GM23338 (cell line): ENCODE measurements around the gene SEMG1. TPM values are rescaled to one million over a fixed set of nuclear protein-coding genes. Genes with fewer than 3 reads are reported as not detected.

Source experiments
- ATAC-seq: fragments of 200-7000 bp; cut with Tn5 transposase; 3 replicates; pipeline ENCODE4 v1.9.1; 2020
- DNase-seq: peaks from one replicate; pipeline ENCODE4 v3.0.0-alpha.2; 2015; ENCODE audit warnings: low spot score
- H2AFZ ChIP-seq: fragments of 200-600 bp; sonication (generic); 2 replicates; pipeline ENCODE4 v1.8.0; 2016; ENCODE audit warnings: antibody characterized with exemption, mild to moderate bottlenecking, moderate library complexity
- H3F3A ChIP-seq: fragments of 200-600 bp; sonication (generic); replicated peaks from 2 replicates; pipeline ENCODE4 v1.8.0; 2017; ENCODE audit warnings: antibody characterized with exemption, mixed run types, low read depth
- H3K27ac ChIP-seq: fragments of 200-600 bp; sonication (generic); 2 replicates; pipeline ENCODE4 v1.6.1; 2016; ENCODE audit warnings: low read depth
- H3K27me3 ChIP-seq: fragments of 200-600 bp; sonication (generic); 2 replicates; pipeline ENCODE4 v1.8.0; 2016; ENCODE audit warnings: mild to moderate bottlenecking, mixed run types, moderate library complexity; ENCODE audit not compliant: insufficient read depth
- H3K36me3 ChIP-seq: fragments of 200-600 bp; sonication (generic); 2 replicates; pipeline ENCODE4 v1.8.0; 2016; ENCODE audit warnings: mild to moderate bottlenecking; ENCODE audit not compliant: insufficient read depth
- H3K4me1 ChIP-seq: fragments of 200-600 bp; sonication (generic); 2 replicates; pipeline ENCODE4 v1.8.0; 2016; ENCODE audit warnings: mild to moderate bottlenecking, moderate library complexity; ENCODE audit not compliant: insufficient read depth
- H3K4me2 ChIP-seq: fragments of 200-600 bp; sonication (generic); 2 replicates; pipeline ENCODE4 v1.7.1; 2017; ENCODE audit warnings: mixed run types
- H3K4me3 ChIP-seq: fragments of 200-600 bp; sonication (generic); 2 replicates; pipeline ENCODE4 v1.6.1; 2016; ENCODE audit warnings: mixed run types
- H3K79me2 ChIP-seq: fragments of 200-600 bp; sonication (generic); replicated peaks from 2 replicates; pipeline ENCODE4 v1.8.0; 2017; ENCODE audit warnings: mild to moderate bottlenecking; ENCODE audit not compliant: insufficient read depth
- H3K9me2 ChIP-seq: fragments of 200-600 bp; sonication (generic); 2 replicates; pipeline ENCODE4 v1.8.0; 2017; ENCODE audit not compliant: insufficient read depth
- H4K20me1 ChIP-seq: fragments of 200-600 bp; sonication (generic); replicated peaks from 2 replicates; pipeline ENCODE4 v1.8.0; 2017; ENCODE audit warnings: mild to moderate bottlenecking; ENCODE audit not compliant: insufficient read depth
- H3K27ac Mint-ChIP-seq: 2 replicates; pipeline ENCODE4 v1.8.0; 2020; ENCODE audit warnings: inconsistent platforms, mild to moderate bottlenecking, moderate library complexity, mixed read lengths
- H3K27me3 Mint-ChIP-seq: 3 replicates; pipeline ENCODE4 v1.8.0; 2022; ENCODE audit warnings: low read depth, mild to moderate bottlenecking, moderate library complexity, mixed read lengths, inconsistent platforms; ENCODE audit not compliant: insufficient read depth, poor library complexity
- H3K36me3 Mint-ChIP-seq: 3 replicates; pipeline ENCODE4 v1.8.0; 2021; ENCODE audit warnings: low read depth, mild to moderate bottlenecking, inconsistent platforms, moderate library complexity, mixed read lengths
- H3K4me1 Mint-ChIP-seq: 3 replicates; pipeline ENCODE4 v1.8.0; 2020; ENCODE audit warnings: mild to moderate bottlenecking, inconsistent platforms, mixed read lengths
- H3K4me3 Mint-ChIP-seq: 3 replicates; pipeline ENCODE4 v1.8.0; 2021; ENCODE audit warnings: moderate library complexity, mild to moderate bottlenecking, inconsistent platforms, mixed read lengths
- H3K9me3 Mint-ChIP-seq: 3 replicates; pipeline ENCODE4 v1.8.0; 2020; ENCODE audit warnings: moderate library complexity, mild to moderate bottlenecking, inconsistent platforms, mixed read lengths
- CREB1 ChIP-seq: fragments of 250-450 bp; sonication (Bioruptor Pico); IDR thresholded peaks from 2 replicates; pipeline ENCODE4 v1.5.0; 2020; ENCODE audit warnings: low read depth, mild to moderate bottlenecking, moderate library complexity
- CTCF ChIP-seq, 2 experiments: fragments of 200-600 bp in 1 of 2; sonication (generic) in 1 of 2; conservative IDR thresholded peaks; 2 replicates each; pipeline versions ENCODE4 v1.5.1 to v1.6.1; 2016 to 2017; ENCODE audit warnings: antibody characterized with exemption in 2 of 2, low read depth in 2 of 2, mild to moderate bottlenecking in 2 of 2, moderate library complexity in 1 of 2
- ETS1 ChIP-seq: IDR thresholded peaks from 2 replicates; pipeline ENCODE4 v1.6.1; 2016; ENCODE audit warnings: antibody characterized with exemption
- JUNB ChIP-seq: IDR thresholded peaks from one replicate; pipeline ENCODE4 v1.6.1; 2016; ENCODE audit warnings: antibody characterized with exemption; ENCODE audit not compliant: unreplicated experiment
- NANOG ChIP-seq: IDR thresholded peaks from 2 replicates; pipeline ENCODE4 v1.6.1; 2016; ENCODE audit warnings: antibody characterized with exemption, borderline replicate concordance
- POLR2AphosphoS5 ChIP-seq: IDR thresholded peaks from 2 replicates; pipeline ENCODE4 v1.6.1; 2016; ENCODE audit warnings: antibody characterized with exemption, low read depth
- REST ChIP-seq: IDR thresholded peaks from one replicate; pipeline ENCODE4 v1.6.1; 2018; ENCODE audit warnings: antibody characterized with exemption; ENCODE audit not compliant: unreplicated experiment
- STAT1 ChIP-seq: IDR thresholded peaks from one replicate; pipeline ENCODE4 v1.6.1; 2016; ENCODE audit warnings: antibody characterized with exemption; ENCODE audit not compliant: unreplicated experiment
- ZNF114 ChIP-seq: fragments of 250-450 bp; sonication (Bioruptor Pico); IDR thresholded peaks from 2 replicates; pipeline ENCODE4 v1.5.0; 2020; ENCODE audit warnings: mild to moderate bottlenecking, moderate library complexity
- ZNF331 ChIP-seq: fragments of 250-450 bp; sonication (Bioruptor Pico); IDR thresholded peaks from 2 replicates; pipeline ENCODE4 v1.5.0; 2020; ENCODE audit warnings: low read depth, mild to moderate bottlenecking, moderate library complexity
- ZNF462 ChIP-seq: fragments of 250-450 bp; sonication (Bioruptor Pico); IDR thresholded peaks from 2 replicates; pipeline ENCODE4 v1.5.0; 2020; ENCODE audit warnings: mild to moderate bottlenecking, moderate library complexity
- polyA plus RNA-seq: library from polyadenylated mRNA; unstranded; fragments of >200 nt; fragmentation: Nextera tagmentation; extraction: Ambion mirVana; gene quantifications from 2 replicates; pipeline ENCODE4 v1.2.1, GENCODE V29; 2016
- total RNA-seq: library from RNA; depleted of rRNA; stranded (reverse); fragments of >200 nt; shearing (Covaris generic); gene quantifications from 2 replicates; pipeline ENCODE4 v1.2.3, GENCODE V29; 2014

SEMG1 gene
- total and polyA plus RNA-seq, 2 experiments from 2014 or later: 3.3 to 5.7 TPM

- no peak for TF ChIP-seq CTCF (conservative IDR thresholded peaks at IDR 0.05; ENCODE audit: low read depth in 2 of 2)
- no peak for TF ChIP-seq JUNB
- no peak for TF ChIP-seq ZNF462
- no peak for TF ChIP-seq NANOG
These were observed 11.3 kb downstream of the SEMG1 start (continued) for GRCh38 chr20:45218124-45218523.

- Histone ChIP-seq H3F3A (no peaks in the 10 kb centered on the region), H3K4me2 (no peak overlapping the region), H3K9me2 (peaks cover 9% of the 10 kb centered on the region; the same call in 1 of the 2 replicates), H3K4me3 (no peak overlapping the region), H3K79me2 (no peaks in the 10 kb centered on the region), H3K4me1 (no peaks in the 10 kb centered on the region), H3K27ac (no peak overlapping the region), H3K36me3 (no peaks in the 10 kb centered on the region), H3K27me3 (no peaks in the 10 kb centered on the region), H2AFZ (no peak overlapping the region), H4K20me1 (no peaks in the 10 kb centered on the region)
- H3K36me3 Mint-ChIP-seq: no peaks in the 10 kb centered on the region
- H3K4me3 Mint-ChIP-seq: no peak overlapping the region
- H3K4me1 Mint-ChIP-seq: no peaks in the 10 kb centered on the region
- ATAC-seq (no peak), DNase-seq (no peak)
- H3K27ac Mint-ChIP-seq: no peak overlapping the region
- H3K27me3 Mint-ChIP-seq: peaks cover 3% of the 10 kb centered on the region
- no peaks in the 10 kb centered on the region; the same call in 1 of the 3 replicates for H3K9me3 Mint-ChIP-seq
- no peak for TF ChIP-seq JUNB
- no peak for TF ChIP-seq CREB1 (CRISPR knock-in tag)
- TF ChIP-seq CTCF (conservative IDR thresholded peaks at IDR 0.05; ENCODE audit: low read depth in 2 of 2): no peak
- TF ChIP-seq ZNF114 (CRISPR knock-in tag): no peak
- no peak for TF ChIP-seq ZNF331 (CRISPR knock-in tag)
- TF ChIP-seq ETS1: no peak
- no peak for TF ChIP-seq POLR2AphosphoS5
- TF ChIP-seq STAT1: no peak
- no peak for TF ChIP-seq REST
These were observed 11.8 kb downstream of the SEMG1 start for GRCh38 chr20:45218636-45219035.
